Activated CD4-positive, alpha-beta T cell treated with anti-CD3 and anti-CD28 coated beads, Interleukin-2, amount 50 U/mL, for 4 hours (primary cell): ENCODE results near the gene TLR3.

Source experiments
- DNase-seq, 2 experiments: peaks; one replicate each; pipeline ENCODE4 v3.0.0-alpha.2; 2020

Gene TLR3

DNA sequence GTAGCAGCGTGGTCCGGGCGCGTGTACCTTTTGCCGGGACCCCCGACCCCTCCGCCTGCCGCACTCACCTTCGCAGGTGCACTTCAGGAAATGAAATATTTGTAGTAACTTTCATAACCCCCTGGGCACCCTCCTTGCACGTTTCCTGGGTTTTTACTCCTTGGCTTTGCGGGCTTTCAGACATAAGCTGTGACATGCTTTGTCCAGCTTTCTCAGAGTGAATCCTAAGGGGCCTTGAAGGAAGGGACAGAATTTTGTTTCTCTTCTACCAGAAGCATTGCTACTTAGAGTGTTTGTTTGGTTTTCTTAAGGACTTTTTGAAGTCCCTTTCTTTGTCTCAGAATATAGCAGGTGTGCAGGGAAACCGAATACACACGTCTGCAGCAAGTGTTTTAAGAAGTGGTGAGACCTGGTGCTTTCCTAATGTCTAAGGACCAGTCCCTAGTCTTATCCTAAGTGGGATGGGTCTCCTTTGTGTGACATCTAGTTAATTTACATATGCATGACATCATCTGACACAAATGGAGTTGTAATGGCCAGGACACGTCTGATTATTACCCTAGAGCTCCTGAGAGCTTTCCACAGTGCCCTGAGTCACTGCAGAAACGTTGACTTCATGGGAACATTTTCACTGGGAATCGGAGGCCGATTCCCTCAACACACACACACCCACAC, 36.8 kb downstream of the TLR3 start:
- DNase-seq = no peak

DNA sequence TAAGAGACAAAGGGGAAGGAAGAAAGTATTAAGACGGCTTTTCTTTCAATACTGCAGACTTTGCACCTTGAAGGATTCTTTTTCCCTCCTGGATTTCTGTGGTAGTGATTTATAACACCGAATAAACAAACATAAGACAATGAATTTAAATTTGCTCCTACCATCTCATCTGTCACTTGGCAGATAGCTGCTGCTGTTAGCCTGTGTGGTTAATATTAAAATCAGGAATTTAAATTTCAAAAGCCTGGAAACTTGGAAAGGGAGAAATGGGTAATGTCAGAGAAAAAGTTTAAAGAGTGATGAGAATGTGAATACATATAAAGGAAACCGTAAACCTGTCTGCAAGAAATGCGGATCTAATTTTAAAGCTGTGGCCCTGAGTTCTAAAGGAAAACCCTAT, 39.0 kb downstream of the TLR3 start:
- DNase-seq = no peak

DNA sequence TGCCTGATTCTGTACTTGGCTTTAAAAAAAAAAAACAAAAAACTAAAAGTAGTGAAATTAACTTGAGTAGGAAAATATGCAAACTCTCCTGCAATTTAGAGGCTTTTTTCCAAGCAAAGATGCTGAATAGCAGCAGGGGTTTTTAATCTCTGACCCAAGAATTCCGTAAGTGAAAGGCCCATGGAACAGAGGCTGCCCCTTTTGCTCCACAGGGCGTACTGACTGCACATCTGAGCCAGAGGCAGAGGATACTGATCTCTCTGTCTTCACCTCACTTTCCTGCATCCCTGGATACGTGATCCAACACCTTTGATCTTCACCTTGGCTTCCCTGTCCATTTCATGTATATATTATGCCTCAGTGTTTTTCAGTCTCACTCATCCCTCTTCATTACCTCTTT, 39.4 kb downstream of the TLR3 start:
- DNase-seq = no peak

DNA sequence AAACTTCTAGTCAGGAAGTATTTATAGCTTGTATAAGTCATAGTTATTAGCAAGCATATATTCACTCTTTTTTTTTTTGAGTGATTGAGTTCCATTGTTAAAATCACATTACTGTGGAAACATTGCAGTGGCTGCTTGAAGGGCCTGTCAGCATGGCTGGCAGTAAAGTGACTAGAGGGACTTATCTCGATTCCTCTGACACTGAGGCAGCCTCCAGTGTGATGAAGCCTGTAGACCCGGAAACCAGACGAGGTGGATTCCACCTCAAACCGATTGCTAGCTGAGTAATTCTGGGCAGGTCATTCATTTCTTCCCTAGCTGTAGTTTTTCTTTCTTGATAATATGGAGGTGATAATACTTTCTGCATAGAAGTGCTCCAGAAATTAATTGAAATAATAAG, 40.3 kb downstream of the TLR3 start:
- DNase-seq = no peak

DNA sequence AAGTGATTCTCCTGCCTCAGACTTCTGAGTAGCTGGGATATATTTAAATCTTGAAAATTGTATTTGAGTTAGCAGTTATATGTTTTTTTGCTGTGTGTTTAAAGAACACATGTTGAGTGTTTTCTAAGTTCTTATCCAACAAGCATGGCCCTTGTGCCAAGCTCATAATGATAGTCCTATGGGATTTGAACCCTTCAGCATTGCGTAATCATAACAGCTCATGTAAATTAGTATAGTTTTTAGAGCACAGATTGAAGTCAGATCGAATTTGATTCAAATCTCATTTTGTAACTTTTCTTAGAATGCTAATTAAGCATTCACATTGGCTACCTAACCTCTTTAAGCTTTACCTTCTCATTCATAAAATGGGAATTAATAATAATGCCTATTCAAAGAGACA, 47.7 kb downstream of the TLR3 start:
- no peak for DNase-seq

DNA sequence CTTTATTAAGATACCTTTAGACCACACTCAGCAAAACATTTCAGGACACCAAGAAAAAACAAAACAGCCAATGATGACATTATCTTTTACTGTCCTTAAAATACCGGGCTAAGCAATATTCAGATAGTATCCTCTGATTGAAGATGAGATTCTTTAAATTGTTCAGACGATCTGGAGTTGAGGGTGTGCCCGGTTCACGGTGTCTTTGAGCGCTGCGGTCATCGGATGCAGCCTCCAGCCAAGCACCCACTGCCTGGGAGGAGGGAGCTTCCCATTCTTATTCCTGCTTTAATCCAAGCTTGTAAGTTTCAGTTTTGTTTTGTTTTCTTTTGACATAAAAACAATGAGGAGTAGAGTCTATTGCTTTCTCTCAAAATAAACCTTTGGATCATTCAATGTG, 49.6 kb downstream of the TLR3 start:
- DNase-seq = no peak

DNA sequence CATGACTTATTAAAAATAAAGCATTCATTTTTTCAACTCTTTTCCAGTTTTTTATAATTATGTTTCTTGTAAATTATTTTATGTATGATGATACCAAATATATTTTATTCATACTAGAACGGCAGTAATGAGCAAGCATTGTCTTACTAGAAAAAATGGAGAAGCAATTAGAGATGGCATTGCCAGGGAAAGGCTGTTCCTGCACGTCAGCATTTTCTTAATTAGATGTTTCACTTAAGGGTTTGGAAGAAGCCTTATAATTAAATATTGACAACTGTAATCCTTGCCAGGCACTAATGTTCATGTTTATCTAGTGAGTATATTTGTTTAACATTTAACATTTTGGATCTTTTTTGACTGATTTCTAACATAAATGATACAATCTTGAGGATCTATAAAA, 52.1 kb downstream of the TLR3 start:
- DNase-seq = no peak

DNA sequence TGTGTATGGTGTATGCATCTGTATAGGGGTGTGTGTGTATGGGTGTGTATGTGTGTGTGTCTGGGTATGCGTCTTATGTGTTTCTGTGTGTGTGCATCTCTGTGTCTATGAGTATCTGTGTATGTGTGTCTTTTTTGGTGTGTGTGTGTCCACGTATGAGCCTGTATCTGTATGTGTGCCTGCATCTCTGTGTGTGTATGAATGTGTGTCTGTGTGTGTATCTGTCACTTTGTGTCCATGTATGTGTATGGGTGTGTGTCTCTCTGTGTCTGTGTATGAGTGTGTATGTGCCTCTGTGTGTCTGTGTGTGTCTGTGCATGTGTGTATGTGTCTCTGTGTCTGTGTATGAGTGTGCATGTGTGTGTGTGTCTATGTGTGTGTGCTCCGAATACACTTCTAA, 59.9 kb downstream of the TLR3 start:
- no peak for DNase-seq

DNA sequence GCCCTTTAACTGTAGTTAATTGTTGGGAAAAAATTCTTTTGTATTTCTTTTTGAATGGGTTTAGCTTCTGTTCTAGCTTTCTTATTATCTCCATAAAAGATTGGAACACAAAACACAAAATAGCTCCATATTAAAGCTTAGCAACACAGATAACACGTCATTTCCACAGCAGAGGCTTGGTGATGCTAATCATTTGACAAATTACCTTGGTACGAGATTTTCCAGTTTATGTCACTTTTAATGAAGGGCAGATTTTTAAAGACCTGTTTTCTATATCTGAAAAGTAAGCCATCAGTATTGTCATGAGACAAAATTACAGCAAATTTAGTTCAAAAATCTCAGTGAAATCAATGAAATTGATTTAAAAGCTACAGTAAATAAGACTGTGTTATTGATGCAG, 63.0 kb downstream of the TLR3 start:
- no peak for DNase-seq

DNA sequence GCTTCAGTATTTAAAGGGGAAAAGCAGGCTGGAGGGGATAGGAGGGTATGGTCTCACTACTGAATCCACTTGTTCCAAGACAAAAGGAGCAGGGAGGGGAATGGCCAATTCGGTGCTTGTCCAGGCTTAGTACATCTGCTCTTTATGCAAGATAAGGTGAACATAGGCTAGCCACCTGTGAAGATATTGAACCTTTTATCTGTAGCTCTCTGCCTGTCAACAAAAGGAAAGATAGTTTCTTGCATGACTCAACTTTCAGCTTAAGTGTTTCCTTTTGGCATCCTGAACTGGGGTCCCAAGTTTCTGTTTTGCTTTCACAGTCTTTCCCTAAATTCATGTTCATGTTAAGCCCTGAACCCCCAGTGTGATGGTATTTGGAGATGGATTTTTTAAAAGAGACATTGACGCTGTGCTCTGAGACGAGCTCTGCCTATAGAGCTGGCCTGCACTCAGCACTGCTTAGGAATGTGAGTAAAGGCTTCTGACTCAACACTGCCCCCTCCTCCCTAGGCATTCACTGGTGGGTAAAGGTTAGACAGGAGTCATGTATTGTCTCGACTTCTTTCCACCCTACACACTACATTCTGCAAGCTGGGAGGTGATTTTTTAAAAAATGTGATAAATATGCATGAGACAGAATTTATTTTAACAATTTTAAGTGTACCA, 63.8 kb downstream of the TLR3 start:
- no peak for DNase-seq

DNA sequence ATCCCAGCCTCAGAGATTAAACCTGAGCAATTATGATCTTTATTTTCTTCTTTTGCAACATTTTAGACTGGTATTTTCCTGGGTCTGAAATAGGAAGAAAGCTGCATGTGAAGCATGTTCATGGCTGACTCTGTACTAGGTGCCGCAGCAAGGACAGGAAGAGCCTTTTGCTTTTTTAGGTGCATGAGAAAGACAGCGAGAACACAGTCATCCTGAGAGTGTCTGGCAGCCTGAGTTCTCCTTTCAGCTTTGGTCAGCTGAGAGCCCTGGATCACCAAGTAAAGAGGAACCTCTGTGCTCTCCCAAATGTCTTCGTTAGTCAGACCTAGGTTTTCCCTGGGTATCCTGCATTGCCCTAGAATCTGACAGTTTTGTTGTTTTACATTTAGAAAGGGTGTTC, 65.3 kb downstream of the TLR3 start:
- DNase-seq = no peak

DNA sequence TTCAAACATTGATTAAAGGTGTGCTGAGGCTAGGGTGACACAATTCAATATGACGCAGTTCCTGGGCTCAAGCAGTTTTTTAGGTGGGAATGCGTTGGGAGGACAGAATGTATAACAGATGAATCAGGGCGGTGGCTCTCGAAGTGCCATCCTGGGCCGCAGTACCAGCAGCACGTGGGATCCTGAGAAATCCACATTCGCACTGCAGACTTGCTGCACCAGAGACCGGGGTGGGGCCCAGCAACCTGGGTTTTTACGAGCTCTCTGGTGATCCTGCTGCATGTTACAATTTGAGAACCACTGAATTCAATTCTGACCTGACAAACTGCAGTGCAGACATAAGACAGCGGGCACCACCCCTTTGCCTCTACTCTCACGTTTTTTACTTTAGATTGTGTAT, 65.9 kb downstream of the TLR3 start:
- no peak for DNase-seq

DNA sequence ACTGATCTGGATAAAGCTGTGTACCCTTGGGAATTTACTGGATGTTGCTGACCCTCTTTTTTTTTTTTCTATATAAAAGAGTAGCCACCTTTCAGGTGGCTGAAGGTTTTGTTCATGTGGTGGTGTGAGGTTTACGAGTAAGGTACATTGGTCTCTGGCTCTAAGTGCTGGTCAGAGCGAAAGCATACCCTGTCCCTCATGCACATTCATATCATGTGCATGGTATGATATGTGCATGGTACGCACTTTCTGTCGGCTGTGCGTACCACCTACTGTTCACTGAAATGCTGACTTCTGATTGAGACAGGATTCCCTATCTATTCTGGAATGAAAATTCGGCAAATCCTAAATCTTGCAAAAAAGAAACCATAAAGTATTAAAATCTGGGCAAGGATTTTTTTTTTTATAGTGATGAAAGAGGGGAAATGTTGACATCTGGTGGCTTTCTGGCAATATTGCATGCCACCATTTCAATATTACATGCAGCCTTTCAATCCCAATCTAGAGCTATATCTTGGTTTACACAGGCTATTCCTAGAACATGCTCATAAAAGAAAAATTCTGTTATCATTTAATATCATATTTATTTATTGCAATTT, 68.3 kb downstream of the TLR3 start:
- DNase-seq = no peak
